Stimulated activated CD4-positive, alpha-beta T cell treated with anti-CD3 and anti-CD28 coated beads, Interleukin-15, amount 100 ng/mL, for 24 hours (primary cell): ENCODE measurements around the gene ZNF132.

Experiments
- DNase-seq: peaks from one replicate; pipeline ENCODE4 v3.0.0-alpha.2; 2020

Gene ZNF132

DNA sequence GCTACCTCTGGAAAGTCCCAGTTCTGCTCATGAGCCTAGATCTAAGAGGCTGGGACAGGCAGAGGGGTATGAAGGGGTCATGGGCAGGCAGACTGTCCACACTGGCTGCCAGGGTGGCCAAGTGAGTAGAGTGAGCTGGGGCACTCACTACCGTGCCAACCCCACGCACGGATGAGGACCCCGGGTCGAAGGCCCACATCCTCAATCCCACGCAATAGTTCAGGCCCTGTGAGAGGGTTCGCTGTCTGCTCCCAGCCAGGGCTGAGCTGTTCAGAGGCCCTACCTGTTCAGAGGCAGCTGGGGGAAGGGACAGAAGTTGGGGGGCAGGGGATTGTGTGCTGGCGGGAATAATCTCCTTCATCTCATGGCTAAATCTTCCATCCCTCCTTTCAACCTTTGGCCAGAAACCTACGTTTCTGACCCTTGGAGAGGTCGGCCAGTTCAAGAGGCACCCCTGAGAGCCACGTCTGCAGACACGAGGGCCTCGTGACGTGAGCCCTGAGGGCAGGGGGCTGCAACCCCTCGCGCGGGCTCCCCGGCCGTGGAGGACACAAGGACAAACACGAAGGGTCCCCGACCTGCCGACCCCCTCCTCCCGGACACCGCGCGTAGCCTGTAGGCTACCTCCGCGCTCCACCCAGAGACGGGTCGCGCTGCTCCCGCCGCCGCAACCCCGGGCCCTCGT is 53.9 kb downstream of the ZNF132 start:
- peak; percentile 59 for DNase-seq

DNA sequence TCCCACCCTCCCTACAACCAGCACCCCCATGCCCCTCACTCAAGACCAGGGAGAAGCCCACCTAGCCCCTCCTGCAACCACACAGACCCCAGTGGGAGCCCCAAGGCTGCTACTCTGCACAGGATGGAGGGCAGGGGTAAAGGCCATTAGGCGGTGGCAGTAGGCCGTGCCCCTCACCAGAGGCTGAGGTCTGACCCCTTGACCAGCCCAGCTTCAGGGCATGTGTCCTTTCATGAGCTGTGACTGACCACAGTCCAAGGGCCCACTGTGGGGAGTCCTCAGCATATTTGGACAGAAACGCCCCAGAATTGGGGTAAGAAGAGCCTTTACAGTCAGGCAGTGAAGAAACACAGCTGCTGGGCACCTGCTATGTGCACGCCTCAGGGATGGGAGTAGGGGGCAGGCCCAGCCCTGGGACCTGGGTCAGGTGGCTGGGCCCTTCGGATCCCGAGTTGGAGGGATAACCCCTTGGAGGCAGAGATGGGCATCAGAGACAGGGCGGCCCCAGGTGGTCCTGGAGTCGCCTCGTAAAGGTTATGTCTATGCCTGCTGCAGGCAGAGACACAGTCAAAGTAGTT is 54.6 kb downstream of the ZNF132 start:
- DNase-seq: no peak

DNA sequence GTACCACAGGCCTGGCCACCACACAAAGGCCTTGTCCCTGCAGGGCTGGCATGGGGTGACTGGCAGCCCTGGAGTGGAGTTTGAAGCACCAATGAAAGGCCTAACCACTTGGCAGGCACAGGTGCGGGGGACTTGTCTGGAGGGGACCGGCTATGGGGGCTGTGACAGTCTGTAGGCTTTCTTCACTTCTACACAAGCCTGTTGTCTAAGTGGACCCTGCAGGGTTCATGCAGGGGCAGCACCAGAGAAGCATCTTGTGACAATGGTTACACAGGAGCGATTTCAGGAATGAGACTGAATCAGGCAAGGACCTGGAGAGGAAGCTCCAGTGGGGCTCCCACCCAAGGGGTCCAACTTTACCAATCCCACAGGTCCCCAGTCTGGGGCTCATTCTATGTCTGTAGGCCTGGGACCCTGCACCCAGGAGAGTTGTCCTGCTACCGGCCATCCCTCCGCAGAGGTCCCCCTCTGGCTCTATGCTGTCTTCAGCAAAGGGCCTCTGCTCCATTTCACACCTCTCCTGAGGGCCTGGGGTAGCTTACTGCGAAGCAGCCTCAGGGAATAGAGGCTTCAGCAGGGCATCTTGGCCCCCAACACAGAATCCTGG is 56.9 kb downstream of the ZNF132 start:
- no peak for DNase-seq
